RKO (cell line): ENCODE measurements around the gene TMEM132A.

Experiments used
- DNase-seq: peaks from one replicate; pipeline ENCODE4 v3.0.0-alpha.2; 2016; ENCODE audit warnings: low spot score

Gene TMEM132A

GRCh38 chr11:60921777-60922335 is 2.4 kb upstream of the TMEM132A start:
- DNase-seq, result no peak

GRCh38 chr11:60922906-60923305 is 1.4 kb upstream of the TMEM132A start:
- no peak for DNase-seq

- DNase-seq, result no peak
Measured at GRCh38 chr11:60923326-60923725, 934 bp upstream of the TMEM132A start.

- no peak for DNase-seq
Measured at GRCh38 chr11:60923800-60924109, 505 bp upstream of the TMEM132A start.

GRCh38 chr11:60924906-60925853 is 920 bp downstream of the TMEM132A start:
- DNase-seq, result no peak

GRCh38 chr11:60925868-60926267 is 1.6 kb downstream of the TMEM132A start:
- peak; percentile 49 for DNase-seq

GRCh38 chr11:60926500-60926899 is 2.2 kb downstream of the TMEM132A start:
- DNase-seq, result no peak

GRCh38 chr11:60927061-60927592 is 2.9 kb downstream of the TMEM132A start:
- no peak for DNase-seq

- no peak for DNase-seq
Measured at GRCh38 chr11:60927600-60927999, 3.3 kb downstream of the TMEM132A start.

GRCh38 chr11:60928563-60929001 is 4.3 kb downstream of the TMEM132A start:
- no peak for DNase-seq

GRCh38 chr11:60929764-60930163 is 5.5 kb downstream of the TMEM132A start:
- no peak for DNase-seq

- no peak for DNase-seq
Measured at GRCh38 chr11:60930394-60930793, 6.1 kb downstream of the TMEM132A start.

GRCh38 chr11:60931917-60932316 is 7.7 kb downstream of the TMEM132A start:
- DNase-seq, result no peak

GRCh38 chr11:60932605-60933356 is 8.5 kb downstream of the TMEM132A start:
- no peak for DNase-seq

- DNase-seq, result no peak
Measured at GRCh38 chr11:60933416-60934123, 9.3 kb downstream of the TMEM132A start.

GRCh38 chr11:60934124-60934789 is 10.0 kb downstream of the TMEM132A start:
- DNase-seq, result no peak

GRCh38 chr11:60934790-60935605 is 10.7 kb downstream of the TMEM132A start:
- no peak for DNase-seq

GRCh38 chr11:60935676-60936442 is 11.6 kb downstream of the TMEM132A start:
- no peak for DNase-seq

- DNase-seq, result no peak
Measured at GRCh38 chr11:60936467-60937143, 12.3 kb downstream of the TMEM132A start.
